OCI-LY7 (cell line): ENCODE results near the gene CES4A. TPM values are rescaled to one million over a fixed set of nuclear protein-coding genes. Genes with fewer than 3 reads are reported as not detected.

Source experiments
- BruUV-seq: library from RNA; stranded (reverse); fragments of 400-500 nt; replicated peaks from 2 replicates; lab custom pipeline; 2021; lab: Mats Ljungman, UMichigan
- CTCF ChIA-PET: fragments of 300-600 bp; sonication (Branson Sonifier 250); formaldehyde crosslinking; loops from one replicate; lab custom pipeline; 2022; ENCODE audit warnings: antibody characterized with exemption; ENCODE audit not compliant: unreplicated experiment; lab: Charles Lee
- POLR2A ChIA-PET: fragments of 300-600 bp; sonication (Branson Sonifier 250); formaldehyde crosslinking; loops from one replicate; lab custom pipeline; 2022; ENCODE audit warnings: antibody characterized with exemption; lab: Charles Lee
- DNase-seq: peaks from one replicate; pipeline ENCODE4 v3.0.0-alpha.2; 2015; ENCODE audit warnings: low spot score
- H2AFZ ChIP-seq: fragments of 200-600 bp; sonication (generic), shearing (Covaris generic); 2 replicates; pipeline ENCODE4 v1.6.1; 2014; ENCODE audit warnings: mild to moderate bottlenecking, antibody characterized with exemption, low read length, moderate library complexity
- H3K27ac ChIP-seq: fragments of 200-600 bp; sonication (generic); 2 replicates; pipeline ENCODE4 v1.5.1; 2014; ENCODE audit warnings: mixed run types, low read depth, mild to moderate bottlenecking, moderate library complexity, low read length, inconsistent platforms; ENCODE audit not compliant: poor library complexity, severe bottlenecking
- H3K36me3 ChIP-seq: fragments of 200-600 bp; sonication (generic); 2 replicates; pipeline ENCODE4 v1.6.1; 2014; ENCODE audit warnings: mild to moderate bottlenecking, antibody characterized with exemption, low read length, moderate library complexity, mixed read lengths; ENCODE audit not compliant: insufficient read depth
- H3K4me1 ChIP-seq: fragments of 200-600 bp; sonication (generic); 2 replicates; pipeline ENCODE4 v1.5.1; 2014; ENCODE audit warnings: mild to moderate bottlenecking, low read length; ENCODE audit not compliant: insufficient read depth, poor library complexity, severe bottlenecking
- H3K4me2 ChIP-seq: fragments of 200-600 bp; sonication (generic); 2 replicates; pipeline ENCODE4 v1.6.1; 2014; ENCODE audit warnings: mild to moderate bottlenecking, low read length
- H3K4me3 ChIP-seq: fragments of 200-600 bp; sonication (generic); 2 replicates; pipeline ENCODE4 v1.5.1; 2014; ENCODE audit warnings: mild to moderate bottlenecking, low read depth, low read length; ENCODE audit not compliant: poor library complexity, severe bottlenecking
- H3K79me2 ChIP-seq: fragments of 200-600 bp; sonication (generic); 2 replicates; pipeline ENCODE4 v1.6.1; 2016; ENCODE audit warnings: low read depth, mild to moderate bottlenecking, low read length, moderate library complexity, mixed read lengths; ENCODE audit not compliant: insufficient read depth
- H3K9me2 ChIP-seq: fragments of 200-600 bp; sonication (generic); 2 replicates; pipeline ENCODE4 v1.6.1; 2016; ENCODE audit warnings: mild to moderate bottlenecking, low read length, mixed read lengths; ENCODE audit not compliant: insufficient read depth
- H3K9me3 ChIP-seq: fragments of 200-600 bp; sonication (generic); 2 replicates; pipeline ENCODE4 v1.6.1; 2014; ENCODE audit warnings: mild to moderate bottlenecking, mixed run types, low read length, mixed read lengths
- H4K20me1 ChIP-seq: fragments of 200-600 bp; sonication (generic); 2 replicates; pipeline ENCODE4 v1.6.1; 2014; ENCODE audit warnings: mild to moderate bottlenecking, antibody characterized with exemption, low read length, moderate library complexity, mixed read lengths; ENCODE audit not compliant: insufficient read depth
- EZH2phosphoT487 ChIP-seq: fragments of 200-600 bp; sonication (generic); IDR thresholded peaks from 2 replicates; pipeline ENCODE4 v1.6.1; 2018; ENCODE audit warnings: low read depth, borderline replicate concordance, mild to moderate bottlenecking, mixed run types, antibody characterized with exemption, low read length, moderate library complexity, mixed read lengths
- intact Hi-C: fragments of 100-400 bp; cut with micrococcal nuclease; formaldehyde crosslinking; loops from one replicate; pipeline ENCODE4 v1.10.0; 2022; ENCODE audit not compliant: unreplicated experiment
- total RNA-seq, 2 experiments: library from RNA; depleted of rRNA in 1 of 2; stranded (reverse); fragments of >200 nt in 1 of 2; shearing (Covaris generic) in 1 of 2; gene quantifications; 2 replicates each; pipeline ENCODE4 v1.2.3, GENCODE V29; 2014 to 2022
- TF ChIP-seq, protein P1 (sequence below): fragments of 200-600 bp; sonication (generic); conservative IDR thresholded peaks from 2 replicates; pipeline ENCODE4 v1.5.1; 2014; ENCODE audit warnings: mild to moderate bottlenecking, antibody characterized with exemption, low read length, moderate library complexity, mixed read lengths

The CES4A gene
- total RNA-seq, 2 experiments from 2014 or later: 0.38 to 0.47 TPM

DNA sequence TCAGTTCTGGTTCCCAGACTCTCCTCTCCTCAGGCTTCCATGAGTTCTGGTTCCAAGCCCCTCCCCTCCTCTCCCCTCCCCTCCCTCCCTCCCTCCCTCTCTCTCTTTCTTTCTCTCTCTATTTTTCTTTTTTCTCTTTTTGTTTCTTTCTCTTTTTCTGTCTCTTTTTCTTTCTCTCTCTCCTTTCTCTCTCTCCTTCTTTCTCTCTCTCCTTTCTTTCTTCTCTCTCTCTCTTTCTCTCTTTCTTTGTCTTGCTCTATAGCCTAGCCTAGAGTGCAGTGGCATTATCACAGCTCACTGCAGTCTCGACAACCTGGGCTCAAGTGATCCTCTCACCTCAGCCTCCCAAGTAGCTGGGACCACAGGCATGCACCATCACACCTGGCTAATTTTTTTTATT is 28.1 kb upstream of the CES4A start:
- TF ChIP-seq, protein P1, sequence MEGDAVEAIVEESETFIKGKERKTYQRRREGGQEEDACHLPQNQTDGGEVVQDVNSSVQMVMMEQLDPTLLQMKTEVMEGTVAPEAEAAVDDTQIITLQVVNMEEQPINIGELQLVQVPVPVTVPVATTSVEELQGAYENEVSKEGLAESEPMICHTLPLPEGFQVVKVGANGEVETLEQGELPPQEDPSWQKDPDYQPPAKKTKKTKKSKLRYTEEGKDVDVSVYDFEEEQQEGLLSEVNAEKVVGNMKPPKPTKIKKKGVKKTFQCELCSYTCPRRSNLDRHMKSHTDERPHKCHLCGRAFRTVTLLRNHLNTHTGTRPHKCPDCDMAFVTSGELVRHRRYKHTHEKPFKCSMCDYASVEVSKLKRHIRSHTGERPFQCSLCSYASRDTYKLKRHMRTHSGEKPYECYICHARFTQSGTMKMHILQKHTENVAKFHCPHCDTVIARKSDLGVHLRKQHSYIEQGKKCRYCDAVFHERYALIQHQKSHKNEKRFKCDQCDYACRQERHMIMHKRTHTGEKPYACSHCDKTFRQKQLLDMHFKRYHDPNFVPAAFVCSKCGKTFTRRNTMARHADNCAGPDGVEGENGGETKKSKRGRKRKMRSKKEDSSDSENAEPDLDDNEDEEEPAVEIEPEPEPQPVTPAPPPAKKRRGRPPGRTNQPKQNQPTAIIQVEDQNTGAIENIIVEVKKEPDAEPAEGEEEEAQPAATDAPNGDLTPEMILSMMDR: no peak
- TF ChIP-seq EZH2phosphoT487: no peak
- Histone ChIP-seq H3K9me2 (no peaks in the 10 kb centered on the region), H3K27ac (no peak overlapping the region), H3K9me3 (no peaks in the 10 kb centered on the region), H3K36me3 (no peaks in the 10 kb centered on the region), H3K4me1 (peaks cover 4% of the 10 kb centered on the region), H3K79me2 (no peaks in the 10 kb centered on the region), H2AFZ (no peak overlapping the region), H4K20me1 (no peaks in the 10 kb centered on the region), H3K4me2 (no peak overlapping the region), H3K4me3 (no peak overlapping the region)
- no peak for DNase-seq
- ChIA-PET CTCF (interaction anchor here (0.5 to 1.1 kb wide), 2 partner anchors 17 to 310 kb away, joined by 3 to 9 read pairs; no protein-coding TSS in a partner anchor), POLR2A (interaction anchor here (0.6 kb wide), 1 partner anchor 308 kb away, joined by 3 read pairs; no protein-coding TSS in a partner anchor)
- intact Hi-C loops: no loop called here
- no TSS peak for BruUV-seq

GRCh38 chr16:66961065-66961744 is 27.2 kb upstream of the CES4A start, which contains the start of gene CES3:
Gene CES3 (plus strand): TSS chr16:66961266. CDS start chr16:66961308, 42 bp downstream.
- intact Hi-C loops: no loop called here
- Histone ChIP-seq H3K4me2 (peak within 1 kb of the TSS; percentile 12; the same call in 1 of the 2 replicates), H3K4me1 (peaks cover 4% of the 10 kb centered on the region), H3K79me2 (no peaks in the 10 kb centered on the region), H3K9me2 (no peaks in the 10 kb centered on the region), H3K9me3 (no peaks in the 10 kb centered on the region), H3K36me3 (no peaks in the 10 kb centered on the region), H3K4me3 (no peak within 1 kb of the TSS), H2AFZ (peak within 1 kb of the TSS; percentile 40; the same call in 1 of the 2 replicates), H4K20me1 (no peaks in the 10 kb centered on the region), H3K27ac (no peak within 1 kb of the TSS)
- BruUV-seq: no TSS peak
- peak; percentile 80 for DNase-seq
- POLR2A ChIA-PET: interaction anchor here (0.5 kb wide), 1 partner anchor 67 kb away, joined by 4 read pairs; no protein-coding TSS in a partner anchor
- TF ChIP-seq, protein P1: peak; percentile 94
- TF ChIP-seq EZH2phosphoT487: no peak
- CTCF ChIA-PET: interaction anchor here (0.5 kb wide), 1 partner anchor 18 kb away, joined by 9 read pairs; no protein-coding TSS in a partner anchor
